NCI-H187 treated with DMSO at 0.1 percent for 48 hours (cell line): ENCODE measurements around the gene OVAAL.
"Not testable (repeated sequence)": the region's sequence is repeated elsewhere in the genome, so short reads cannot be mapped to it uniquely, and the experiment has no call there.

Source experiments
- DNase-seq: peaks from one replicate; lab custom pipeline; 2025; lab: John Stamatoyannopoulos, UW

OVAAL gene

DNA sequence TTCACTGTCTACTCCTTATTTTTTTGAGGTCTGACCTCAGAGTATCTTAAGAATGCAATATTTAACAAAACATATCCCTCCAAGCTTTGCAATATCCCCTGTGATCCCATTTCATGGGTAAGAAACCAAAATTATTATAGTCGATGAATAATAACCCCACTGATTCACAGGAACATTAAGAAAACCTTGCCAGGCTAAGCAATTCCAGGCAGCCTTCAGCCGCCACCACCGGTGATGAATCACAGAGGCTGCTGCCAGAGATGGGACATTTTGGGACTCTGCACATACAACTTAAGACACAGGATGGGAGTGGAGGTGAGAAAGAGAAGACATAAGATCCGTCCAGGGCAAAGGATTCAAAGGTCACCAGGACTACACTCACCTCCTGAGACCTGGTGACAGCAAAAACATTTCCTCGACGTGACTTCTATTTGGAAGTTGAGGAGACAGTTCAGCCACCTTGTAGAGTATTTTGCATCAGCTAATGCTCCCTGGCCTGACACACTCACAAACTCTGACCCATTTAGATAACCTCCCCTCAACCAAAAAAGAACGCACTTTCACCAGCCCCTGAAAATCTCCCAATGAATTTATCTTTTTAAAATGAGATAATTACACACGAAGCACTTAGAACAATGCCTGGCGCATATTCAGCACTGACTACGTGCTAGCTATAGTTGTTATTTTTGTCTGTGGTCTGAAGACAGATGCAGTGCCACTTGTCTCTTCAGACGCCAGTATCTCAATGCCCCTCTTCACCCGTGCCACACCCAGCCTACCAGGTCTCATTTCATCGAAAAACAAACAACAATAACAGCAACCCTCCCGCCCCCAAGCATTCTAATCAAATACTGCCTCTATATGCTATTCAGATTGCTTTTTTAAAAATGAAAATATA lies 17.8 kb upstream of the OVAAL start:
- DNase-seq = no peak

- no peak for DNase-seq
These were observed 16.5 kb upstream of the OVAAL start for GRCh38 chr1:180542113-180542837.

DNA sequence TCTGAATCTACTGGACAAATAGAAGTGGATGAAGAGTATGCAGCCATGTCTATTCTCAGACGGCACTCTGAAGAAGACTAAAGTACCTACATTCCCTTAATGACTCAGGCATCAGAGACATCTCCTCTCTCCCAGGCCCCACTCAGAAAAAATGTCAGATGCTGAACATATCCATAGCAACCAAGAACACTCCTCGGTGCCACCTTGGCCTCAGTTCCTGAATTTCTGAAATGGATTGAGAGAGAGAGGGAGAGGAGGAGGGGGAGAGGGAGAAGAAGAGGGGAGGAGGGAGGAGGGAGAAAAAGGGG lies 16.0 kb upstream of the OVAAL start:
- DNase-seq = no peak

GRCh38 chr1:180544050-180544449 lies 14.7 kb upstream of the OVAAL start:
- DNase-seq = no peak

- DNase-seq = no peak
These were observed 12.8 kb upstream of the OVAAL start for GRCh38 chr1:180545991-180546390.

- peak; percentile 48 for DNase-seq
These were observed 10.0 kb upstream of the OVAAL start for GRCh38 chr1:180548686-180549317.

DNA sequence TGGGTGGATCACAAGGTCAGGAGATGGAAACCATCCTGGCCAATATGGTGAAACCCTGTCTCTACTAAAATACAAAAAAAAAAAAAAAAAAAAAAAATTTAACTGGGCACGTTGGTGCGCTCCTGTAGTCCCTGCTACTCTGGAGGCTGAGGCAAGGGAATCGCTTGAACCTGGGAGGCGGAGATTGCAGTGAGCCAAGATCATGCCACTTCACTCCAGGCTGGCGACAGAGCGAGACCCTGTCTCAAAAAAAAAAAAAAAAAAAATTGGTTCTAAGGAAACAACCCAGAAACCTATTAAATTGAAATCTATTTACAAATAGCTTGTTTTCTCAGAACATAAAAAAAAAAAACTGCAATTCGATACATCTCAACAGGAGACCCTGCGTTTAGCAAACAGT lies 9.0 kb upstream of the OVAAL start:
- not testable (repeated sequence) for DNase-seq

- DNase-seq = no peak
These were observed 8.5 kb upstream of the OVAAL start for GRCh38 chr1:180550241-180550640.

- no peak for DNase-seq
These were observed 6.8 kb upstream of the OVAAL start for GRCh38 chr1:180551997-180552396.

DNA sequence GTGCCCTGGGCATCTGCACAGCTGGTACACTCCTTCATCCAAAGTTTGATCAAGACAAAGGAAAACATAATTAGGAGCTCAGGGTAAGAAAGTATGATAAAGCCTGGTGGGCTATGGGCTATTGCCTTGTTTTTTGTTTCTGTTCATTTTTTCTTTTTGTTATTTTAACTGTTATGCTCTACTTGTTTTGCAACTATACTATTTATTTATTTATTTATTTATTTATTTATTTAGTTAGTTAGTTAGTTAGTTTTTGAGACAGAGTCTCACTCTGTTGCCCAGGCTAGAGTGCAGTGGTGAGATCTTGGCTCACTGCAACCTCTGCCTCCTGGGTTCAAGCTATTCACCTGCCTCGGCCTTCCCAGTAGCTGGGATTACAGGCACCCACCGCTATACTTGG lies 5.7 kb upstream of the OVAAL start:
- DNase-seq = not testable (repeated sequence)

- DNase-seq = no peak
These were observed 3.4 kb upstream of the OVAAL start for GRCh38 chr1:180555411-180555810.

- no peak for DNase-seq
These were observed 1.6 kb downstream of the OVAAL start for GRCh38 chr1:180560200-180560867.

DNA sequence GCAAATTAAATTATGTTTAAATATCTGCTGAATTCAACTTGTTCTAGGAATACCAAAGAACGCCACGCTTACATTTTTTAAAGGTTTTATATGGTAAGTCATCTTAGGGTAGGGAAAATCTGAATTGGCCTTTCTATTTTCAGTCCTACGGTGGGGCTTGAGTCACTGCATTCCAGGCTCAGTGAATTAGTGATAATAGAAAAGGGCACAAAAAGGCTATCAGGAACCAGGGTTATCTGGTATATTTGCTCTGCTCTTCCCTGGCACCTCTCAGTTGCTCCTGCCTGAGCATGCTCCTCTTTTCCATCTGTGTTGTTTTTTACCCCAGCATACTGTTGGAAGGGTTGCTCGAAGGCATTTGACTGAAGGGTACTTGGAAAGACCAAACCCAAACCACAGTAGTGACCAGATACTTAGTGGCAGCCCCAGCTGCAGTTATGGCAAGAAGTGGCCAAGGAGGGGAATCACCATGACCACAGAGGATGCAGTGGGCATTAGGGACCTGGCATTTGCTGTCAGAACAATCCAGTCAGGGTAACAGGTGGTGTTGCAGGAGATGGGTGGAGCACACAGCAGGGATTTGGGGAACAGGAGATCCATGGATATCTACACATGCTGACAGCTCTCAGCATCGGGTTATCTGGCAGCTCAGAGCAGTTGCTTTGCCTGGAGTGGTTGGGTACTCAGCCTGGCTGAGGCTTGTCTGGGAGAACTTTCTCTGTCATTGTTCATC lies 2.3 kb downstream of the OVAAL start:
- DNase-seq = no peak

DNA sequence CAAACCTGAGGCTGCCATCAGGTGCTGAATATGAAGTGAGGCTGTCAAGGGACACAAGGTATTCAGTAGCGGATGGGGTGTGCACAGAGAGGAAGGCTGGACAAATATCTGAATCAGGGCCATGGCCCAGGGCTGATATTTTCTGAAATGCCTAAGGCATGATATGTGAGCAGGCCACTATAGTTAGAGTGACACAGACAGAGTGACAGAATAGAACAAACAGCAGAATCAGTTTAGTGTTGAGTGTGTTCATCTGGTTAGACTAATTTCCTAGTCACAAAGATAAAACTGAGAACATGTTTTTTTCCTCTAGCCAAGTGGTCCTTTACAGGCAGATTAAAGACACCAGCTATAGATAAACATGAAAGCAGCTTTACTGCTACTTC lies 3.9 kb downstream of the OVAAL start:
- no peak for DNase-seq

- DNase-seq = no peak
These were observed 4.5 kb downstream of the OVAAL start for GRCh38 chr1:180563026-180563827.

DNA sequence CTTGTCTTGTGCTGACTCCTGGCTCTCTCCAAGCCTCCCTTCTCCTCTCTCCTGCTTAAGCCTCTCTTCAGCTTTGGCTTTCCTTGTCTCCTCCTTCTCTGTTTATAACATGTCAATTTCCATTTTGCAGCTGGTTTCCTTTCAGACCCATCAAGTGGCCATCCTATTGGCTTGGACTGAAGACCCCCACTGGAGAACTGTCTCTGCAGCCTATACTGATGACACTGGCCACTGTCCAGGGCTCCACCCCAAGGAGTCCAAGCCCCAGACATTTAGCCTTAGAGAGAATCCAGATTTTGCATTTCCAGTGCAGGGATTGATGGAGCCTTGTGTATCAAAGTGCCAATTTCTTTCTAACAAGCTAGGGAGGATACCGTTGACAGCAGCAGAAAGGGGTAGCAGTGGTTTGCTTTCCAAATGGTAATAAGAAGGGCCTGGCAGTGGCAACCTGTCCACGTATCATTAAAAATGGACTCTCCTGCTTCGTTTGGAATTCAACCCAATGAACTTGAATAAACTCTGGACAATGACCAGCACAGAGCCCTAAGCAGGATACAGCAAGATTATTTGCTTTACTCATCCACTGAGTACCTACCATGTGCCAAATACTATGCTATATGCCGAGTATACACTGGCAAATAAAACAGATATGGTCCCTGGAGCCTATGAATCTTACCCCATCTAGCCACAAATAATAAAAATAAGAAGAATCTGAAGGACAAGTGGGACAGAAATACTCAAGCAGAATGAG lies 6.5 kb downstream of the OVAAL start:
- no peak for DNase-seq

DNA sequence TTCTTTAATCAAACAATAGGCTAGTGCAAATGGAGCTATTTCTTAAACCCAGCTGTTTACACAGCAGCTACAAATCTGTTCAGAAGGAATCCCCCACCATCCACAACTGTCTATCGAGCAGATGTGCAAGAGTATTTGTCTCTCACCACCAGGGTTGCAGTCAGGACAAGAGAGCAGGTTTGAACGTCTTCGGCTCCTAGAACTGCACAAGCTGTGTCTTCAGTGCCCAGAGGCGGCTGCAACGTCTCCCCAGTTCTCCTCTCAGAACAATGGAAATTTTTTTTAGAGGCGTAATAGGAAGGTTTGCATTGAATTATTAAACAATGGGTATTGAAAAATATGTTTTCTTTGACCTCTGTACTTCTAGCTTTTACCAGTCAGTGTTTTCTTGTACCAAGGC lies 7.3 kb downstream of the OVAAL start:
- DNase-seq = no peak

- no peak for DNase-seq
These were observed 7.7 kb downstream of the OVAAL start for GRCh38 chr1:180566495-180566894.

DNA sequence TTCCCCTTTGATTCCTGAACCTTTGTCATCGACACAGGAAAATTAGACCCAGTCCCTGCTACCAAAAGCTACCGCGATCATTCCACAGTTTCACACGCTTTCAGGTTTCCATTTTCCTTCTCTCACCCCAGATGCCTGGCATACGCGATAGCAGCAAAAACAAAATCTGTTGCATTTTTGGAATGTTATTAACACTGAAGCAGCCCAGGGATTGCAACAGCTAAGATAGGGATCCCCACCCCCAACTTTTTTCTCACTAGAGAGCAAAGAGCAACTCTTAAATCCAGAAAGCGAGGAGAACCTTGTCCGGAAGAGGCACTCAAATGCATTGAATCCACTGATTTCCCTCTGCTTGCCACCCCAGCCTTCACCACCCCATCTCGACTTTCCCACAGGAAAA lies 8.9 kb downstream of the OVAAL start:
- DNase-seq = no peak

GRCh38 chr1:180568184-180568583 lies 9.4 kb downstream of the OVAAL start:
- DNase-seq = no peak
